ENCODE measurements around the gene FSTL5.

The FSTL5 gene

GRCh38 chr4:161655148-161655547 is 508.7 kb downstream of the FSTL5 start:
- Histone ChIP-seq H3K36me3 (ENCODE audit: control insufficient read depth, insufficient read depth, low read length) (no peaks in the 10 kb centered on the region), H3K4me3 (replicated peaks; ENCODE audit: low read depth, low read length) (no peak overlapping the region), H3K27me3 (replicated peaks; ENCODE audit: control insufficient read depth, insufficient read depth, low read length) (no peaks in the 10 kb centered on the region)
- TF ChIP-seq CTCF (IDR thresholded peaks at IDR 0.05; ENCODE audit: insufficient read depth, low read length, poor library complexity, severe bottlenecking) = no peak
- no peak for DNase-seq (ENCODE audit: extremely low read depth, insufficient read length)

GRCh38 chr4:161653697-161654096 is 510.1 kb downstream of the FSTL5 start:
- Histone ChIP-seq H3K27me3 (replicated peaks; ENCODE audit: control insufficient read depth, insufficient read depth, low read length) (no peaks in the 10 kb centered on the region), H3K4me3 (replicated peaks; ENCODE audit: low read depth, low read length) (no peak overlapping the region), H3K36me3 (ENCODE audit: control insufficient read depth, insufficient read depth, low read length) (no peaks in the 10 kb centered on the region)
- no peak for TF ChIP-seq CTCF (IDR thresholded peaks at IDR 0.05; ENCODE audit: insufficient read depth, low read length, poor library complexity, severe bottlenecking)
- no peak for DNase-seq (ENCODE audit: extremely low read depth, insufficient read length)

DNA sequence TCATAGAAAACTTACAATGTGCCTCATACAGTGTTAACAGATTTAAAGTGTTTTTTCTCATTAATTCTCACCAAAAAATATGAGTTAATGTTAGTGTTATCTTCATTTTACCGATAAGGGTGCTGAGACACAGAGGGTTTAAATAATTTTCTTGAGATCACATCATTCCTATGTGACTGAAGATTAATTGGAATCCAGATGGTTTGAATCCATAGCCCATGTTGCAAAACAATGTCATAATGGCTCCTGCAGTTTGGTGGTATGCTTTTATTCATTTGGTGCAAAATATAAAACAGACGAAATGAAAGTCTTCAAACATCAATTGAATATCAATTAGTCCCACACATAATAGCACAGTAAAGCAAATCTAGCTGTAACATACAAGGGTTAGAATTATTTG is 512.2 kb downstream of the FSTL5 start:
- H3K36me3 ChIP-seq (ENCODE audit: control insufficient read depth, insufficient read depth, low read length) = no peaks in the 10 kb centered on the region
- TF ChIP-seq CTCF (IDR thresholded peaks at IDR 0.05; ENCODE audit: insufficient read depth, low read length, poor library complexity, severe bottlenecking) = no peak
- no peak overlapping the region for H3K4me3 ChIP-seq (replicated peaks; ENCODE audit: low read depth, low read length)

DNA sequence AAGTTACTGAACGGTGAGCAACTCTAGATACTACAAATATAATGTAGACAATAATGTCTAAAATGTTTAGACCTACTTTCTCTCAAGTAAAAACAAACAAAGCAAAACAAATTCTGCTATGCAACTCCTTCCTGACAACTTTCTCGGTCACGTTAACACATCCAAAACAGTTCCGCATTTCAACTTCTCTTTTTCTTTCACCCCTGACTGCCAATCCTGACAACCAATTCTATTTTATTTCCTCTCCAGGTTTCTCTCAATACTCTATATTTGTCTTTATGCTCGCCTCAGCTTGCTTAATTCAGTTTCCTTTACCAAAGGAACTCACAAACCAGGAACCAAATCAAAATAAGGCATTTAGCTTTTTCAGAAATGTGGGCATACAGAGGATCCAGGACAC is 513.0 kb downstream of the FSTL5 start:
- Histone ChIP-seq H3K36me3 (ENCODE audit: control insufficient read depth, insufficient read depth, low read length) (no peaks in the 10 kb centered on the region), H3K27me3 (replicated peaks; ENCODE audit: control insufficient read depth, insufficient read depth, low read length) (no peaks in the 10 kb centered on the region), H3K4me3 (replicated peaks; ENCODE audit: low read depth, low read length) (no peak overlapping the region; the same call in 1 of the 2 replicates)
- DNase-seq (ENCODE audit: extremely low read depth, insufficient read length) = no peak
- no peak for TF ChIP-seq CTCF (IDR thresholded peaks at IDR 0.05; ENCODE audit: insufficient read depth, low read length, poor library complexity, severe bottlenecking)

More for the DNA sequence above, 512.2 kb downstream of the FSTL5 start:
- H3K27me3 ChIP-seq (replicated peaks; ENCODE audit: control insufficient read depth, insufficient read depth, low read length) = no peaks in the 10 kb centered on the region
- DNase-seq (ENCODE audit: extremely low read depth, insufficient read length) = no peak

- no peak for TF ChIP-seq CTCF (IDR thresholded peaks at IDR 0.05; ENCODE audit: insufficient read depth, low read length, poor library complexity, severe bottlenecking)
- no peaks in the 10 kb centered on the region for H3K36me3 ChIP-seq (ENCODE audit: control insufficient read depth, insufficient read depth, low read length)
- H3K4me3 ChIP-seq (replicated peaks; ENCODE audit: low read depth, low read length) = no peak overlapping the region
- DNase-seq (ENCODE audit: extremely low read depth, insufficient read length) = no peak
- H3K27me3 ChIP-seq (replicated peaks; ENCODE audit: control insufficient read depth, insufficient read depth, low read length) = no peaks in the 10 kb centered on the region
Measured at GRCh38 chr4:161647757-161648156, 516.0 kb downstream of the FSTL5 start.

DNA sequence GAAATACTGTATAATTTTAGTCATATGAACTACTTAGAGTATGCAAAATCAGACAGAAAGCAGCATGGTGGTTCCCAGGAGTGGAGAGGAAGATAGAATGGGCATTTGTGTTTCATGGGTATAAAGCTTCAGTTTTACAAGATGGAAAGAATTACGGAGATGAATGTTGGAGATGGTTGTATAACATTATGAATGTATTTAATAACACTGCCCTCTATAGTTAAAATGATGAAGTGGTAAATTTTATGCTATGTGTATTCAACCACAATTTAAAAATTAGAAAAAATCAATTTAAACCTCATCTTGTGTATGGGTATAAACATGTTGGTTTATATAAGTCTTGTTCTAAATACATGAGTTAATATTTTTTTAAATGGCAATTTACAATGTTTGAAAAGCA is 521.1 kb downstream of the FSTL5 start:
- TF ChIP-seq CTCF (IDR thresholded peaks at IDR 0.05; ENCODE audit: insufficient read depth, low read length, poor library complexity, severe bottlenecking) = peak; percentile 6
- Histone ChIP-seq H3K4me3 (replicated peaks; ENCODE audit: low read depth, low read length) (no peak overlapping the region), H3K36me3 (ENCODE audit: control insufficient read depth, insufficient read depth, low read length) (no peaks in the 10 kb centered on the region), H3K27me3 (replicated peaks; ENCODE audit: control insufficient read depth, insufficient read depth, low read length) (no peaks in the 10 kb centered on the region)
- DNase-seq (ENCODE audit: extremely low read depth, insufficient read length) = no peak

All from GM06990 (cell line).